Ascending aorta (tissue), 2 donors: ENCODE data around the gene THAP2. TPM values are rescaled to one million over a fixed set of nuclear protein-coding genes. Genes with fewer than 3 reads are reported as not detected.
A peak's percentile ranks its signal among the peaks of the same experiment; 100 is the strongest.

Experiments used
- DNase-seq, 2 donors: peaks; one replicate each; pipeline ENCODE4 v3.0.0-alpha.2; 2019; ENCODE audit warnings: low spot score in 2 of 2
- H3K27ac ChIP-seq, 2 donors: fragments of 200-600 bp; sonication (generic); one replicate each; pipeline ENCODE4 v1.5.1; 2016 to 2017; ENCODE audit warnings: mild to moderate bottlenecking in 1 of 2
- H3K27me3 ChIP-seq: fragments of 200-600 bp; sonication (generic); one replicate; pipeline ENCODE4 v1.5.1; 2017
- H3K36me3 ChIP-seq, 2 donors: fragments of 200-600 bp; sonication (generic); one replicate each; pipeline ENCODE4 v1.5.1; 2016
- H3K4me1 ChIP-seq, 2 donors: fragments of 200-600 bp; sonication (generic); one replicate each; pipeline ENCODE4 v1.5.1; 2016 to 2017; ENCODE audit warnings: mild to moderate bottlenecking in 1 of 2
- H3K4me3 ChIP-seq, 2 donors: fragments of 200-600 bp; sonication (generic); one replicate each; pipeline ENCODE4 v1.5.1; 2016 to 2017; ENCODE audit warnings: mild to moderate bottlenecking in 1 of 2
- H3K9me3 ChIP-seq, 2 donors: fragments of 200-600 bp; sonication (generic); one replicate each; pipeline ENCODE4 v1.5.1; 2016
- CTCF ChIP-seq, 3 experiments: fragments of 200-600 bp in 2 of 3; fragments of 450-650 bp in 1 of 3; sonication (generic) in 2 of 3; IDR thresholded peaks; one replicate each; pipeline ENCODE4 v1.5.1; 2016 to 2019; ENCODE audit warnings: antibody characterized with exemption in 3 of 3, mild to moderate bottlenecking in 1 of 3, moderate library complexity in 1 of 3
- intact Hi-C: fragments of 100-400 bp; cut with DNase I; formaldehyde crosslinking; loops from one replicate; pipeline ENCODE4 v1.15.1; 2023
- total RNA-seq: library from RNA; depleted of rRNA; stranded (reverse); fragments of >200 nt; gene quantifications from one replicate; pipeline ENCODE4 v1.1.0, GENCODE V29; 2016

Gene THAP2
- total RNA-seq, 1 donor from 2014 or later = 2.6 TPM

DNA sequence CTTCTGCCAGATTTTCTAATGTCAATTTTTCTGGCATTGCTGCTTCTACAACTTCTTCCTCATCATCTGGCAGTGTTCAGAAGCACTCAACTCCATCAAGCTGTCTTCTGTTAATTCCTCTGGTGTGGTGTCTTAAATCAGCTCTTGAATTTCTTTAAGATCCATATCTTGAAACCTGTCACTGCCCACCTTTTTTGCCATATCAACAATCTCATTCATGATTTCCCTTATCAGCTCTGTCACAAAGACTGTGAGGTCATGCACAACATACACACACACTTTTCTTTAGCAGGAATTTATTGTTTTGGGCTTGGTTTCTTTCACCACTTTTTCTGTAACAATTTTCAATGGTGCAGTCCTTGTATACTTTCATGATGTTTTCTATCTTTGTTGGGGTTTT, 7.2 kb downstream of the THAP2 start:
- intact Hi-C loops = no loop called here
- DNase-seq = no peak
- H3K27me3 ChIP-seq = no peaks in the 10 kb centered on the region
- no peaks in the 10 kb centered on the region for H3K4me1 ChIP-seq
- H3K36me3 ChIP-seq = no peaks in the 10 kb centered on the region
- H3K27ac ChIP-seq = no peak overlapping the region
- no peak for TF ChIP-seq CTCF (IDR thresholded peaks at IDR 0.05)
- H3K9me3 ChIP-seq = no peaks in the 10 kb centered on the region
- no peak overlapping the region for H3K4me3 ChIP-seq

GRCh38 chr12:71671816-71672215, 7.7 kb downstream of the THAP2 start:
- no peak overlapping the region for H3K4me3 ChIP-seq
- no peak for TF ChIP-seq CTCF (IDR thresholded peaks at IDR 0.05)
- no peak for DNase-seq
- no peaks in the 10 kb centered on the region for H3K9me3 ChIP-seq
- no peaks in the 10 kb centered on the region for H3K27me3 ChIP-seq
- H3K27ac ChIP-seq = no peak overlapping the region
- intact Hi-C loops = no loop called here
- no peaks in the 10 kb centered on the region for H3K36me3 ChIP-seq
- no peaks in the 10 kb centered on the region for H3K4me1 ChIP-seq

DNA sequence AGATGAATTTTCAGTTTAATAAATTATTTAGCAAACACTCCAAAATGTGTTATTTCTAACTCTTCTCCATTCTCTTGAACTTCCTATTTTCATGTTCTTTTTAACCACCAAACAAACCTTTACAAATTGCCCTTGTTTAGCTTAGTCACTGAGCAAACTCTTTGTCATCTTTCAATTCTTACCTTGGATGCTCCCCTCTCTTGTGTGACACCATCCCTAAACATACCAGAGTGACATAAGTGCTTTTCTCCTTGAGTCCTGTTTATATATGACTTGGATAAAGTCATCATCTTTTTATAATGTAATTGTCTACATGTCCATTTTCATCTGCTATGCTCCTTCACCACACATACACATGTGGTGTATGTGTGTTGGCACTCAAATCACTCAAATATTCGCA, 18.4 kb downstream of the THAP2 start:
- Histone ChIP-seq H3K27me3 (no peaks in the 10 kb centered on the region), H3K4me3 (no peak overlapping the region), H3K27ac (no peak overlapping the region), H3K36me3 (no peaks in the 10 kb centered on the region), H3K9me3 (no peaks in the 10 kb centered on the region), H3K4me1 (peaks cover 0 to 3% of the 10 kb centered on the region in 2 donors)
- no peak for DNase-seq
- TF ChIP-seq CTCF (IDR thresholded peaks at IDR 0.05) = no peak
- intact Hi-C loops = no loop called here

- no peak overlapping the region for H3K4me3 ChIP-seq
- no peak for TF ChIP-seq CTCF (IDR thresholded peaks at IDR 0.05)
- H3K27me3 ChIP-seq = no peaks in the 10 kb centered on the region
- H3K36me3 ChIP-seq = no peaks in the 10 kb centered on the region
- intact Hi-C loops = no loop called here
- H3K27ac ChIP-seq = no peak overlapping the region
- H3K9me3 ChIP-seq = no peaks in the 10 kb centered on the region
- H3K4me1 ChIP-seq = peaks cover 0 to 9% of the 10 kb centered on the region in 2 donors
- no peak for DNase-seq
These were observed 19.5 kb downstream of the THAP2 start for GRCh38 chr12:71683633-71684032.

DNA sequence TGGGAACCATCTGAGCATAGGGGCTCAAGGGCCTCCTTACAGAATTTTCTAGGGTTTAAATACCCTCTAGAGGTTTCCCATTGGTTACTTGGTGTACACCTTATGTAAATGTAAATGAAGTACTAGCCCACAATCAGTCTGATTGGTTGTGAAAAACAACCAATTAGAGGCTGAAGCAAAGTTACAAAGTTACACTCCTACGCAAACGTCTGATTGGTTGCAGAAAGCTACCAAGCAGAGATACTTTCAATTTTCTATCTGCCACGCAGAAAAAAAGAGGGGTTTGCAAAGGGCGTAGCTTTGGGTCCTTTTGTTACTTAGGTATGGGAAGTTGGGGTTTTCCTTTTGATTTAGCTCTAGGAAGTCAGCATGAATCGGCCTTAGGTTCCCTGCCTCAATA, 20.0 kb downstream of the THAP2 start:
- Histone ChIP-seq H3K36me3 (no peaks in the 10 kb centered on the region), H3K4me3 (no peak overlapping the region), H3K27ac (no peak overlapping the region), H3K27me3 (no peaks in the 10 kb centered on the region), H3K4me1 (peaks cover 0 to 10% of the 10 kb centered on the region in 2 donors), H3K9me3 (no peaks in the 10 kb centered on the region)
- DNase-seq = no peak
- intact Hi-C loops = no loop called here
- no peak for TF ChIP-seq CTCF (IDR thresholded peaks at IDR 0.05)

DNA sequence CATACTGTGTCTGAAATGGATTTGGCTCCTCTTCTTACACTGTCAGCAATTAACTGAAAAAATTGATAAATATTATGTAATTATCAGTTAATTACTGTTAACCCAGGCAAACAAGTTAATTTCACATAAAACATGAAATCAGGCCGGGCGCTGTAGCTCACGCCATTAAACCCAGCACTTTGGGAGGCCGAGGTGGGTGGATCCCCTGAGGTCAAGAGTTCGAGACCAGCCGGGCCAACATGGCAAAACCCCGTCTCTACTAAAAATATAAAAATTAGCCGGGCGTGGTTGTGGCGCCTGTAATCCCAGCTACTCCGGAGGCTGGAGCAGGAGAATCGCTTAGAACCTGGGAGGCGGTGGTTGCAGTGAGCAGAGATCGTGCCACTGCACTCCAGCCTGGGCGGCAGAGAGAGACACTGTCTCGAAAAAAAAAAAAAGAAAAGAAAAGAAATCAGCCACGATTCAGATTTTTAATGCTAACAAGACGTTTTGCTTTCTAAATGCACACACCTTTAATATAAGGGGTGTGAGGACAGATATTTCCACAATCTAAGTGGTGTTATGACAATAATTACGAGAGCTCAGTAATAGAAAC, 21.3 kb downstream of the THAP2 start:
- intact Hi-C loops = loop anchor here (5.0 kb wide), 1 partner anchor 157 kb away; no protein-coding TSS in a partner anchor

More for the DNA sequence above, 21.3 kb downstream of the THAP2 start:
- TF ChIP-seq CTCF (IDR thresholded peaks at IDR 0.05) = no peak
- peak overlapping the region; percentile 68 to 92 for H3K4me3 ChIP-seq
- H3K27me3 ChIP-seq = no peaks in the 10 kb centered on the region
- peak overlapping the region; percentile 73 to 81 for H3K27ac ChIP-seq
- peaks cover 0 to 10% of the 10 kb centered on the region in 2 donors for H3K4me1 ChIP-seq
- H3K9me3 ChIP-seq = no peaks in the 10 kb centered on the region
- DNase-seq = no peak
- H3K36me3 ChIP-seq = no peaks in the 10 kb centered on the region
